SK-N-SH (cell line): ENCODE measurements around the gene ASPN. TPM values are rescaled to one million over a fixed set of nuclear protein-coding genes. Genes with fewer than 3 reads are reported as not detected.

Experiments used
- CTCF ChIA-PET: fragments of 300-600, 350-600 bp; formaldehyde crosslinking; extraction: SDS; loops from one replicate; lab custom pipeline; 2021; lab: Yijun Ruan, JAX
- POLR2A ChIA-PET: fragments of 350-600 bp; sonication (Branson Sonifier 250); formaldehyde crosslinking; extraction: SDS; loops from one replicate; lab custom pipeline; 2020; ENCODE audit warnings: antibody characterized with exemption, inconsistent platforms; lab: Yijun Ruan, JAX
- DNase-seq: peaks from one replicate; pipeline ENCODE4 v3.0.0; 2012
- H2AFZ ChIP-seq: fragments of 200-600 bp; sonication (generic); 2 replicates; pipeline ENCODE4 v1.8.1; 2016; ENCODE audit warnings: antibody characterized with exemption, mild to moderate bottlenecking, low read depth
- H3F3A ChIP-seq: fragments of 200-600 bp; sonication (generic); replicated peaks from 2 replicates; pipeline ENCODE3; 2016; ENCODE audit warnings: antibody characterized with exemption, mild to moderate bottlenecking; ENCODE audit not compliant: insufficient read depth
- H3K27ac ChIP-seq, 2 experiments: fragments of 200-500 bp in 1 of 2; fragments of 200-600 bp in 1 of 2; sonication (Bioruptor generic) in 1 of 2; sonication (generic), shearing (Covaris generic) in 1 of 2; 2 replicates each; pipeline versions ENCODE4 v1.5.1 to v1.6.1; 2014 to 2016; ENCODE audit warnings: low read depth in 2 of 2, inconsistent platforms in 1 of 2, low read length in 1 of 2, mild to moderate bottlenecking in 1 of 2, mixed read lengths in 1 of 2
- H3K27me3 ChIP-seq: fragments of 200-600 bp; sonication (generic), shearing (Covaris generic); 2 replicates; pipeline ENCODE4 v1.6.1; 2016; ENCODE audit warnings: mixed run types; ENCODE audit not compliant: insufficient read depth
- H3K36me3 ChIP-seq, 2 experiments: fragments of 200-500 bp in 1 of 2; fragments of 200-600 bp in 1 of 2; sonication (Bioruptor generic) in 1 of 2; sonication (generic) in 1 of 2; replicated peaks in 1 of 2; 2 replicates each; pipeline versions ENCODE3 to v1.5.1; 2014 to 2016; ENCODE audit warnings: low read length in 1 of 2, mild to moderate bottlenecking in 1 of 2; ENCODE audit not compliant: insufficient read depth in 2 of 2, control insufficient read depth in 1 of 2
- H3K4me1 ChIP-seq, 2 experiments: fragments of 200-500 bp in 1 of 2; fragments of 200-600 bp in 1 of 2; sonication (Bioruptor generic) in 1 of 2; sonication (generic), shearing (Covaris generic) in 1 of 2; 2 replicates each; pipeline versions ENCODE4 v1.5.1 to v1.6.1; 2014 to 2016; ENCODE audit warnings: low read depth in 1 of 2, low read length in 1 of 2, mixed run types in 1 of 2; ENCODE audit not compliant: insufficient read depth in 2 of 2, control insufficient read depth in 1 of 2
- H3K4me2 ChIP-seq: fragments of 200-600 bp; sonication (generic), shearing (Covaris generic); 2 replicates; pipeline ENCODE4 v1.6.1; 2017; ENCODE audit warnings: mixed run types
- H3K4me3 ChIP-seq, 2 experiments: fragments of 200-500 bp in 1 of 2; fragments of 200-600 bp in 1 of 2; sonication (Bioruptor generic) in 1 of 2; sonication (generic), shearing (Covaris generic) in 1 of 2; 2 replicates each; pipeline versions ENCODE4 v1.5.1 to v1.8.1; 2014 to 2016; ENCODE audit warnings: low read depth in 2 of 2, inconsistent platforms in 1 of 2, low read length in 1 of 2, mild to moderate bottlenecking in 1 of 2, mixed read lengths in 1 of 2, moderate library complexity in 1 of 2
- H3K79me2 ChIP-seq: fragments of 200-600 bp; sonication (generic); 2 replicates; pipeline ENCODE4 v1.8.1; 2017; ENCODE audit warnings: mild to moderate bottlenecking; ENCODE audit not compliant: insufficient read depth
- H3K9ac ChIP-seq: fragments of 200-600 bp; sonication (generic); 2 replicates; pipeline ENCODE4 v1.6.1; 2017; ENCODE audit warnings: mixed run types
- H3K9me2 ChIP-seq: fragments of 200-600 bp; sonication (generic); 2 replicates; pipeline ENCODE4 v1.6.1; 2017; ENCODE audit warnings: mixed run types
- H3K9me3 ChIP-seq: fragments of 200-600 bp; sonication (generic); 2 replicates; pipeline ENCODE4 v1.6.1; 2017; ENCODE audit warnings: mixed run types, mild to moderate bottlenecking, moderate library complexity
- H4K20me1 ChIP-seq: fragments of 200-600 bp; sonication (generic); 2 replicates; pipeline ENCODE4 v1.6.1; 2017; ENCODE audit warnings: mild to moderate bottlenecking, mixed run types; ENCODE audit not compliant: insufficient read depth
- CHD2 ChIP-seq: fragments of 150-350 bp; IDR thresholded peaks from 2 replicates; pipeline ENCODE4 v1.6.1; 2018; ENCODE audit warnings: low read length; ENCODE audit not compliant: partially characterized antibody
- CTCF ChIP-seq: fragments of 200-600 bp; sonication (generic); IDR thresholded peaks from 2 replicates; pipeline ENCODE4 v1.6.1; 2017; ENCODE audit warnings: antibody characterized with exemption, mild to moderate bottlenecking, moderate library complexity
- EP300 ChIP-seq, 2 experiments: IDR thresholded peaks; 2 replicates each; pipeline versions ENCODE4 v1.4.0 to v1.6.1; 2012; ENCODE audit warnings: borderline replicate concordance in 1 of 2, low read depth in 1 of 2, low read length in 1 of 2
- IRF3 ChIP-seq: fragments of 150-350 bp; IDR thresholded peaks from 2 replicates; pipeline ENCODE4 v1.6.1; 2016; ENCODE audit warnings: mild to moderate bottlenecking, low read depth, low read length
- JUND ChIP-seq: IDR thresholded peaks from 2 replicates; pipeline ENCODE4 v1.4.0; 2012
- MAX ChIP-seq: IDR thresholded peaks from 2 replicates; pipeline ENCODE4 v1.4.0; 2012; ENCODE audit warnings: low read depth
- MXI1 ChIP-seq: IDR thresholded peaks from 2 replicates; pipeline ENCODE4 v1.6.1; 2012; ENCODE audit warnings: mild to moderate bottlenecking, low read depth, low read length, improper control_type of control experiment
- NRF1 ChIP-seq: IDR thresholded peaks from 2 replicates; pipeline ENCODE4 v1.6.1; 2012; ENCODE audit warnings: low read depth, mild to moderate bottlenecking, low read length
- POLR2AphosphoS5 ChIP-seq: IDR thresholded peaks from 2 replicates; pipeline ENCODE4 v1.6.1; 2012; ENCODE audit warnings: low read depth, low read length
- RAD21 ChIP-seq: IDR thresholded peaks from 2 replicates; pipeline ENCODE4 v1.6.1; 2012; ENCODE audit warnings: mild to moderate bottlenecking, low read length
- REST ChIP-seq: IDR thresholded peaks from 2 replicates; pipeline ENCODE4 v1.6.1; 2012; ENCODE audit warnings: mild to moderate bottlenecking, low read depth, low read length, moderate library complexity
- TEAD4 ChIP-seq: IDR thresholded peaks from 2 replicates; pipeline ENCODE4 v1.4.0; 2012; ENCODE audit warnings: mild to moderate bottlenecking, borderline replicate concordance; ENCODE audit not compliant: insufficient read depth
- ZBTB33 ChIP-seq: IDR thresholded peaks from 2 replicates; pipeline ENCODE4 v1.4.0; 2012; ENCODE audit warnings: low read depth, borderline replicate concordance
- WGBS: methylation state at CpG from one replicate; pipeline ENCODE4 v1.1.6; 2017; ENCODE audit warnings: low lambda C conversion rate; 5-methylcytosine and 5-hydroxymethylcytosine counted together
- polyA plus RNA-seq, 3 experiments: library from polyadenylated mRNA; depleted of rRNA; stranded (reverse); fragments of >200 nt; gene quantifications; 2 replicates each; pipeline ENCODE4 v1.2.3, GENCODE V29; 2012

The ASPN gene
- polyA plus RNA-seq, 1 of the 3 experiments (the other 2 are of a cell fraction), result 0.76 TPM

GRCh38 chr9:92422611-92423338 is 59.5 kb downstream of the ASPN start:
- 94% methylated on average over 2 of the region's 2 CpGs for WGBS
- H3K36me3 ChIP-seq, result no peaks in the 10 kb centered on the region
- H3K9me3 ChIP-seq, result no peaks in the 10 kb centered on the region
- H2AFZ ChIP-seq, result no peak overlapping the region
- no peak overlapping the region for H3K4me3 ChIP-seq
- H3F3A ChIP-seq, result peaks cover 5% of the 10 kb centered on the region
- no peak for DNase-seq
- no peaks in the 10 kb centered on the region for H3K9me2 ChIP-seq
- no peak overlapping the region for H3K27ac ChIP-seq
- no peaks in the 10 kb centered on the region for H4K20me1 ChIP-seq
- ChIA-PET CTCF (interaction anchor here (1.4 kb wide), 1 partner anchor 12 kb away, joined by 4 read pairs; no protein-coding TSS in a partner anchor), POLR2A (no interaction called here)
- H3K9ac ChIP-seq, result no peak overlapping the region
- H3K79me2 ChIP-seq, result no peaks in the 10 kb centered on the region
- no peaks in the 10 kb centered on the region for H3K27me3 ChIP-seq
- peaks cover 9 to 16% of the 10 kb centered on the region in 2 experiments for H3K4me1 ChIP-seq
- TF ChIP-seq POLR2AphosphoS5 (no peak), NRF1 (no peak), IRF3 (no peak), CTCF (no peak), EP300 (IDR thresholded peaks at IDR 0.05; ENCODE audit: borderline replicate concordance in 1 of 2, low read depth in 1 of 2, low read length in 1 of 2) (no peak), MXI1 (no peak), TEAD4 (no peak)
- no peak overlapping the region for H3K4me2 ChIP-seq

- no peak overlapping the region for H3K9ac ChIP-seq
- H3K79me2 ChIP-seq, result no peaks in the 10 kb centered on the region
- H3F3A ChIP-seq, result peaks cover 3% of the 10 kb centered on the region
- no peak for DNase-seq
- no peaks in the 10 kb centered on the region for H3K9me3 ChIP-seq
- H3K36me3 ChIP-seq, result no peaks in the 10 kb centered on the region
- no peak overlapping the region for H3K27ac ChIP-seq
- ChIA-PET POLR2A (no interaction called here), CTCF (interaction anchor here (1.7 kb wide), 1 partner anchor 24 kb away, joined by 6 read pairs; no protein-coding TSS in a partner anchor)
- peaks cover 5 to 8% of the 10 kb centered on the region in 2 experiments; a peak in 3 of 4 replicates for H3K4me1 ChIP-seq
- 96% methylated on average over 1 of the region's 1 CpG for WGBS
- no peaks in the 10 kb centered on the region for H4K20me1 ChIP-seq
- no peak overlapping the region for H2AFZ ChIP-seq
- H3K27me3 ChIP-seq, result no peaks in the 10 kb centered on the region
- no peaks in the 10 kb centered on the region for H3K9me2 ChIP-seq
- no peak overlapping the region for H3K4me3 ChIP-seq
- H3K4me2 ChIP-seq, result no peak overlapping the region
- TF ChIP-seq CHD2 (no peak), EP300 (IDR thresholded peaks at IDR 0.05; ENCODE audit: borderline replicate concordance in 1 of 2, low read depth in 1 of 2, low read length in 1 of 2) (no peak), MAX (no peak), CTCF (no peak), ZBTB33 (no peak), RAD21 (no peak), REST (no peak), JUND (no peak)
Observed at GRCh38 chr9:92414566-92414965, 67.7 kb downstream of the ASPN start.
